GM21447 (cell line): ENCODE measurements around the gene TYW1B.
"Not testable (repeated sequence)": the region's sequence is repeated elsewhere in the genome, so short reads cannot be mapped to it uniquely, and the experiment has no call there.

Source experiments
- ATAC-seq: cut with Tn5 transposase; IDR thresholded peaks from one replicate; pipeline ENCODE4 v1.9.1; 2021; ENCODE audit not compliant: unreplicated experiment

The TYW1B gene

DNA sequence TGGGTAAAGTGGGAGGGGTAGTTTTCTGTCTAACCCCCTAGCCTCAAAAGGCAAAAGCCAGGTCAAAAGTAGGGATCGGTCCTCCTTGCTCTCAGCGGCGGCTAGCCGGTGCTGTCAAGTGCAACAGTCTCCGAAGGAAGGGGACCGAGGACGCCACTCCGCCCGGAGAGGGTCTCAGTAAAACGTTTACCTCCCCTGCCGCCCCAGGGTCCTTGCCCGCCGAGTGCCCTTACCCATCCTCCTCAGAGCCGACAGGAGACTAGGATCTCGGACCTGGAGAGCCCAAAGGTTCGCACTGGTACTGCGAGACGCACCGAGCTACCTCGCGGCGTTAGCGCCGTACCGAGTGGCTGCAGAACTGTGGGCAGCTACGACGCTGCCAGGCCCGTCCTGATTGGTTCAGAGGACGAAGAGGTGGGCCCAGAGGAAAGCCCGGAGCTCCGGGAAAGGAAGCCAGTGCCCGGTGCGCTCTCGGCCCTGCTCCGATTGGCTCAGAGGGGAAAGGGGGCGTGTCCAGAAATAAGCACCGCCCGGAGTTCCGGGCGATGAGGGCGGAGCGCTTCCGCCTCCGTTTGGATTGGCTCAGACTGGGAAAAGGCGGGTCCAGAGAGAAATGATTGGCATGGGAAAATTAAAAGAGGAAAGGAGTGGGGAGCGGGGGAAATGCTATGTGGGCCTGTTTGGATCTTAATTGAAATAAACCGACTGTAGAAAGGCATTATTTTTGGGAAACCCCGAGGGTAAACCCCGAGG is at the start of gene TYW1B:
Gene TYW1B, minus strand, starts transcription at position 362 of the 753 bp plus-strand sequence. Its CDS starts 125 bp downstream, at position 237.
- ATAC-seq: peak; percentile 85

DNA sequence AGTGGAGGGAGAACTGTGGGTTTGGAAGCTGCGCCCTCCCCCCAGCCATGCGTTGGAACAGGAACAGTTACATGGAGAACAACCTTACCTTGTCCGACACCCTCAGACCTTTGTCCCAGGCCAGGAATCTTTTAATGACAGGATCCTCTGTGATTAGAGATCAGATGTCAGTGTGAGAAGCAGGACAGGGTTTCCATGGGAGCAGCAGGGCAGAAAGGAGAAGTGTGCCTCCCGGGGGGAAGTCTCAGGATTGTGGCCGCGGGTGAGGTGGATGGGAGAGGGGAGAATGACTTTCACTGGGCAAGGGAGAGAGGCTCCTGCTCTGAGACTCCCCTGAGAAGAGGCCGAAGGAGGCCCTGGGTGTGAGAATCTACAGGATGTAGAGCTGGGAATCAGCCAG is 39.6 kb upstream of the TYW1B start:
- not testable (repeated sequence) for ATAC-seq

GRCh38 chr7:72858846-72859400 is 30.9 kb upstream of the TYW1B start:
- not testable (repeated sequence) for ATAC-seq

DNA sequence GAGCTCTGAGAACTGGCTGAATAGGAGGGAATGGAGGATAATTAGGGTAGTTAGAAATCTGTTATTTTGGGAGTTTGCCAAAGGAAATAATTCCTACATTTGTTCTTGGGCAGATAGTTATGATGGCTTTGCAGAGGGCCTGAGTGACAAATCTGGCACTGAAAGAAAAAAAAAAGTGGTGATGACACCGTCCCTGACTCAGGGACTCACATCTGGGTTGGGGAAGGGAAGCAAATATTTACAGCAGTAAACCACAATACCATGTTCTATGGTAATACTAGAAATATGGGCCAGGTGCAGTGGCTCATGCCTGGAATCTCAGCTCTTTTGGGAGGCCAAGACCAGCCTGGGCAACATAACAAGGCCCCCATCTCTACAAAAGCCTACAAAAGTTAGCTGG is 29.9 kb upstream of the TYW1B start:
- not testable (repeated sequence) for ATAC-seq

DNA sequence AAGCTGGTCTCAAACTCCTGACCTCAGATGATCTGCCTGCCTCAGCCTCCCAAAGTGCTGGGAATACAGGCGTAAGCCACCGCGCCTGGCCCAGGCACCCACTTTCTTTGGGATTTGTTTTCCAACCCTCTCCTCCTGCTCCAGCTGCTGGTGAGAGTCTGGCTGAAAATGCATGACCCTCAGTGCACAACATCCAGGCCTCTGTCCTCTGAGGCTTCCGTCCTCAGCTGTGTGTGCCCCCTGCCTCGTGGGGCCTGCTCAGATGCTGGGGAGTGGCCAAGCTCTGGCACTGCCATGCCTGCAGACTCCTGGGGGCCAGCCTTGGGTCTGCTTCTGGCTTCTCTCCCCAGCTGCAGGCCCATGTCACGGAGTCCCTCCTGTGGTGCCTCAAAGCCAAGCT is 27.3 kb upstream of the TYW1B start:
- not testable (repeated sequence) for ATAC-seq

GRCh38 chr7:72852937-72853336 is 24.9 kb upstream of the TYW1B start:
- not testable (repeated sequence) for ATAC-seq

DNA sequence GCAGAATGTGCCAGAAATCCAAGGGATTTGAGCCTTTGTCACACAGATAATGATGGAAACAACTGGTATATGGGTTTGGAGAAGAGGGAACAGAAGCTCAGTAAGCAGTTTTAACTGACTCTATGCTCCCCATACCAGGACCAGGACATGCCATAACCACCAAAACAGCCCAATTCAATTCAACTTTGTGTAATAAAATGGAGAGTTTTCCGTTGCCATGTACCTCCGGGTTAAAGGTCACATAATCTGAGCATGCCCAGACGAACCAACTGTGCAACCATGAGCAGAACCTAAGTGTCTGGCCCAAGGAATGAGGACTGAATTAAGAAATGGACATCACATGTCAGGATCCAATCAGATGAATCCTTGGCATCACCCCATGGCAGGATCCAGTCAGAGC is 22.7 kb upstream of the TYW1B start:
- not testable (repeated sequence) for ATAC-seq

DNA sequence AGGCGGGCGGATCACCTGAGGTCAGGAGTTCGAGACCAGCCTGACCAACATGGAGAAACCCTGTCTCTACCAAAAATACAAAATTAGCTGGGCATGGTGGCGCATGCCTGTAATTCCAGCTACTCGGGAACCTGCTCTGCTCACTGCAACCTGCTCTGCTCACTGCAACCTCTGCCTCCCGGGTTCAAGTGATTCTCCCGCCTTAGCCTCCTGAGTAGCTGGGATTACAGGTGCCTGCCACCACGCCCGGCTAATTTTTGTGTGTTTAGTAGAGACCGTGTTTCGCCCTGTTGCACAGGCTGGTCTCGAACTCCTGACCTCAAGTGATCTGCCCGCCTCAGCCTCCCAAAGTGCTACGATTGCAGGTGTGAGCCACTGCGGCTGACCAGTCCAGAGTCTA is 16.1 kb upstream of the TYW1B start:
- ATAC-seq: not testable (repeated sequence)

DNA sequence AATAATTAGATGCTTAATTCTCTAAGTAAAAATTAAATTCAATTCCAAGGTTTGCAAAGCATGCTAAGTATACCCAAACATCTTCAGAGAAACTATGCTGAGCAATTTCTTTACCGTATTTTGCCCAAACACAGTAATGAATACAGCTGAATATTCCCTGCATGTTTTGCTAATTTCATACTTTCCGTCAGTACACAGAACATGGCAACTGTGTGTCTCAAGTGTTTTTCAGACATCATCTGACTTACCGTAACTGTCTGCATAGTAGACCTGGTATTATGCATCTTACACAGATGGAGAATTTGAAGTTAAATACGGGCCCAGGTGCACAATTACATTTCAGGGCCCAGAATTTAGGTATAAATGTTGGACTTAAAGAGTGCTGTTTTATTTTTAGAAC is 15.2 kb upstream of the TYW1B start:
- ATAC-seq: not testable (repeated sequence)

GRCh38 chr7:72840966-72841511 is 13.0 kb upstream of the TYW1B start:
- not testable (repeated sequence) for ATAC-seq

GRCh38 chr7:72838315-72838714 is 10.3 kb upstream of the TYW1B start:
- ATAC-seq: not testable (repeated sequence)

DNA sequence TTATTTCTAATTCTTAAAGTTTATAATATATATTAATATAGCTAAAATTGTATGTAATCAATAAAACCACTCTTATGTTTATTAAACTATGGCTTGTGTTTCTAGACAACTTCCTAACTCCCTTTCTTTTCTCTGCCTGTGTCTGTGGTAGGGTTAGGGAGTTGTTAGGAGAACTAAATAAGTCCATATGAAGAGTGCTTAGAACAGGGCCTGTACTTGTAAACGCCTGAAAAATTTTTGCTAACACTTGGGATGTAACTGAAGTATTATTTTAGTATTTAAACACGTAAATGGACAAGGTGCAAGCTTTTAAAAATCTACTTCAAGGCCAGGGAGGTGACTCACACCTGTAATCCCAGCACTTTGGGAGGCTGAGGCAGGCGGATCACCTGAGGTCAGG is 9.3 kb upstream of the TYW1B start:
- ATAC-seq: not testable (repeated sequence)

- ATAC-seq: not testable (repeated sequence)
Measured at GRCh38 chr7:72830567-72830966, 2.6 kb upstream of the TYW1B start.

GRCh38 chr7:72829687-72830354 is 1.8 kb upstream of the TYW1B start:
- ATAC-seq: peak; percentile 31

DNA sequence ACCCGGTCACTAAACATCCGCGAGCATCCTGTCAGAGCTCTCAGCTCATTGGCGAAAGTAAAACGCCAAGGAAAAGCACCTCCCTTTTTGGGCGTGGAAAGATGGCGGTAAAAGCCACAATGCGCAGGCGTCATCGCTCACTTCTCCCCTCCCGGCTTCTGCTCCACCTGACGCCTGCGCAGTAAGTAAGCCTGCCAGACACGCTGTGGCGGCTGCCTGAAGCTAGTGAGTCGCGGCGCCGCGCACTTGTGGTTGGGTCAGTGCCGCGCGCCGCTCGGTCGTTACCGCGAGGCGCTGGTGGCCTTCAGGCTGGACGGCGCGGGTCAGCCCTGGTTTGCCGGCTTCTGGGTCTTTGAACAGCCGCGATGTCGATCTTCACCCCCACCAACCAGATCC is 1.3 kb upstream of the TYW1B start:
- ATAC-seq: peak; percentile 54

- not testable (repeated sequence) for ATAC-seq
Measured at GRCh38 chr7:72823765-72824732, 4.0 kb downstream of the TYW1B start.

- ATAC-seq: not testable (repeated sequence)
Measured at GRCh38 chr7:72822497-72822896, 5.5 kb downstream of the TYW1B start.

- not testable (repeated sequence) for ATAC-seq
Measured at GRCh38 chr7:72818663-72819361, 9.2 kb downstream of the TYW1B start.

- ATAC-seq: not testable (repeated sequence)
Measured at GRCh38 chr7:72817661-72818060, 10.3 kb downstream of the TYW1B start.
